ENCODE results near the gene TMC7. TPM values are rescaled to one million over a fixed set of nuclear protein-coding genes. Genes with fewer than 3 reads are reported as not detected.

The TMC7 gene
- total and polyA plus RNA-seq, 2 of the 8 experiments (the other 6 are each of a cell fraction or from before 2014, with no cell fraction given), result 2.3 to 2.6 TPM

GRCh38 chr16:19094542-19095365 lies 111.0 kb downstream of the TMC7 start:
- 84% methylated on average over 11 of the region's 11 CpGs; no CpG with 5 or more reads in 1 of the 2 experiments for WGBS, 2 experiments (ENCODE audit: extremely low coverage in 1 of 2, insufficient coverage in 1 of 2, insufficient read length in 1 of 2, insufficient replicate concordance in 2 of 2, low coverage in 1 of 2, low lambda C conversion rate in 2 of 2, missing lambda C conversion rate in 1 of 2)
- Histone ChIP-seq H4K8ac (ENCODE audit: extremely low read depth, insufficient read depth, low read length) (no peak overlapping the region), H3K4ac (replicated peaks; ENCODE audit: insufficient read length, low read depth, low read length) (no peak overlapping the region), H3K79me2 (ENCODE audit: control insufficient read depth in 1 of 2, insufficient read depth in 2 of 2, low read length in 2 of 2) (no peaks in the 10 kb centered on the region), H2BK120ac (replicated peaks; ENCODE audit: low read depth, low read length) (no peak overlapping the region), H3K4me1 (replicated peaks in 1 of 4; ENCODE audit: control insufficient read depth in 3 of 4, insufficient read depth in 4 of 4, low read length in 3 of 4) (no peaks in the 10 kb centered on the region), H3K4me3 (ENCODE audit: extremely low read depth in 1 of 4, insufficient read depth in 2 of 4, low read depth in 3 of 4, low read length in 4 of 4) (no peak overlapping the region), H3K23ac (ENCODE audit: insufficient read length) (no peak overlapping the region), H3K27ac (ENCODE audit: low read depth, low read length) (no peak overlapping the region), H2AFZ (ENCODE audit: low read length) (no peak overlapping the region), H3K14ac (ENCODE audit: insufficient read length) (no peak overlapping the region), H3K9me3 (ENCODE audit: insufficient read depth in 2 of 2, low read depth in 1 of 2, low read length in 1 of 2) (no peaks in the 10 kb centered on the region; a peak in 1 of 4 replicates), H2BK12ac (ENCODE audit: low read depth, low read length) (peak overlapping the region; percentile 39; the same call in 1 of the 2 replicates), H3K56ac (replicated peaks; ENCODE audit: insufficient read length, low read depth, low read length) (no peak overlapping the region), H3K23me2 (ENCODE audit: low read depth, low read length) (no peaks in the 10 kb centered on the region), H2AK5ac (ENCODE audit: low read depth, low read length) (no peak overlapping the region), H2BK15ac (ENCODE audit: low read length) (no peak overlapping the region), H3K18ac (ENCODE audit: extremely low read depth, low read length) (no peak overlapping the region), H2BK20ac (ENCODE audit: low read length) (no peak overlapping the region), H3K9ac (replicated peaks in 1 of 4; ENCODE audit: extremely low read depth in 1 of 4, low read depth in 3 of 4, low read length in 3 of 4) (no peak overlapping the region), H3K27me3 (replicated peaks in 1 of 4; ENCODE audit: control insufficient read depth in 3 of 4, extremely low read depth in 1 of 4, insufficient read depth in 3 of 4, low read length in 3 of 4) (no peaks in the 10 kb centered on the region; a peak in 1 of 7 replicates), H4K5ac (ENCODE audit: insufficient read length, low read depth, low read length) (no peak overlapping the region), H2BK5ac (ENCODE audit: low read depth, low read length) (no peak overlapping the region), H3K36me3 (ENCODE audit: control insufficient read depth in 2 of 4, insufficient read depth in 4 of 4, low read length in 3 of 4) (no peaks in the 10 kb centered on the region), H3K79me1 (ENCODE audit: low read depth, low read length) (no peaks in the 10 kb centered on the region), H3K4me2 (ENCODE audit: insufficient read depth in 1 of 2, low read depth in 2 of 2, low read length in 2 of 2) (no peak overlapping the region), H4K20me1 (replicated peaks in 1 of 2; ENCODE audit: control insufficient read depth in 1 of 2, insufficient read depth in 2 of 2, low read length in 2 of 2) (no peaks in the 10 kb centered on the region), H4K91ac (replicated peaks; ENCODE audit: insufficient read length, low read length) (no peak overlapping the region)
- no peak for DNase-seq (ENCODE audit: low read depth in 1 of 2, low spot score in 2 of 2)
- no peak for FAIRE-seq
- ChIA-PET CTCF (ENCODE audit: partially characterized antibody) (interaction anchor here (0.7 to 2.5 kb wide), 24 partner anchors 9 to 409 kb away, joined by 3 to 27 read pairs (median 4); partner anchors contain the start of gene TMC7), POLR2A (ENCODE audit: partially characterized antibody) (interaction anchor here (1.0 to 1.5 kb wide), 4 partner anchors 9 to 25 kb away, joined by 3 to 5 read pairs (median 4); no protein-coding TSS in a partner anchor)
- no peak for TF ChIP-seq CHD2 (IDR thresholded peaks at IDR 0.05; ENCODE audit: low read length)
- no peak for TF ChIP-seq GTF2F1 (IDR thresholded peaks at IDR 0.05; ENCODE audit: borderline replicate concordance, low read depth, low read length)
- peak in 1 of 3 experiments; percentile 11; a peak in 1 of 4 replicates for TF ChIP-seq CTCF (IDR thresholded peaks at IDR 0.05; ENCODE audit: control extremely low read depth in 1 of 3, insufficient read depth in 1 of 3, low read depth in 1 of 3, low read length in 3 of 3)

Data from H1 (cell line).